Stromal cell of bone marrow (primary cell): ENCODE results near the gene GCSAM.

Experiments
- DNase-seq: peaks from one replicate; pipeline ENCODE4 v3.0.0-alpha.2; 2012; ENCODE audit warnings: low read depth

GCSAM gene

DNA sequence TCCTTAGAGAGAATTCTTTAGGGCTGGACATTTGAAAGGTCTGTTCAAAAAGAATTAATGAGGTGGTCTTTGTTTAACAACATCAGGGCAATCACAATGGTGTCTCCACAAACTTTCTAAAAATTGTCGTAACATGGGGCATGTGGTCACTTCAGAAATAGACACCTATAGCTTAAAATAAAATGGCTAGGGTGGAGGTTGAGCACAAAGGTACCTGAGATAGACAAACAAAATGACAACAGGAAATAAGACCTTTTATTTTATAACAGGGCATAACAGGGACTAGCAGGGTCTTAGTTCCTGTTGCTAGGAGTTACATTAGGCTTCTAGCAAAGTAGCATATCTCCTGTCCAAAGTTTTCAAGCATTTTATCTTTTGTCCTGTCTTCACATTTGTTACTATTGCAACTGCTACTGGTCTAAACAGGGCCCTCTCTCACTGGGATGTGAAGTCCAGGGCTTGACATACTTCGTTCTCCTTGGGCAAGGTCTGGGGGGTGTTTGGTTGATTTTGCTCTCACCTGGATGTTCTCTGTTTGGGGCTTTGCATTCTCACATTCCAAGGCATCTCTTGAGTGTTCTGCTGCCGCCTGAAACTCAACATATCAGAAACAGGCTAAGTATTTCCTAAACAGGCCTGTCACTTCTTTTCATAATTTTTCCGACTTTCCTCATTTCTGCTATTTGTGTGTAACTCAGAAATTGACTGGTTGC lies 3.0 kb downstream of the GCSAM start:
- no peak for DNase-seq

GRCh38 chr3:112128843-112129727 lies 4.0 kb downstream of the GCSAM start:
- no peak for DNase-seq

DNA sequence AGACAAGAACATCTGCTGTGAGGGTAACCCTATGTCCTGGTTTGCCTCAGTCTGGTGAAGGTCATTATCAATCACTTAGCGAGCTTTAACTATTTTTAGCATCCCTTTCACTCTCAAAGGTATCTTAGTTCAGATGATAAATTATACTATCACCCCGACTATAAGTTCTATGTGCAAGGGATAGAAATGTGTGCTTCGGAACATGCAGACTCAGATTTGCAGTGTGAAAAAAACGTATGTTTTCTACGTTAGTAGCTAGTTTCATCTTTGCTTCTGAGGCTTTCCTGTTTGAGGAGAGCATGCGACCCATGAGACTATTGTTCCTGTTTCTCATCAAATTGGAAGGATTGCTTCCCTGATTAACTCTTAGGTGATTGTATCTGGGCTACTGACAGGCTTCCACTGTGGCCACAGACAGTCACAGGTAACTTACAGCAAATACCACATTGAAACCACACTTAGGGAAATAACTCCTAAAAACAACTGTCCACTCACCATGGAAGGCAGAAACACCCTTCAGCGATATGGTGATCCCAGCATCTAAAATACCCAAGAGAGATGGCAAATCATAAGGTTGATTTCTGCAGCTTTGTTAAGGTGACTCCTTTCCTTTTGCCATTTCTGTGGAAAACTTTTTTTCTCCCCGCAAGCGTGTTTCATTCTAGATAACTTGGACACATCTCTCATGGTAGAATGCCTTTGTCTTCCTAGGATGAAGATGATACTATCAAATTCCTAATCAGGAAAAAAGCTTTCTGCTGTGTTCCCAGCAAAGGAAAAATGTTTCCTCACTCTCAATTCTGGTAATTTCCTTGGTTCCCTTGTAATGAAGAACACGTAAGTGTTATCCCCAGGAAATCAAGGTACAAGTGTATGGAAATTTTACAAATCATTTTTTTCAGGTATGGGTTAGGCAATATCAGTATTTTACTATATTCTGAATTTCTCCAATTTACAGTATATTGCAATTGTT lies 5.2 kb downstream of the GCSAM start:
- DNase-seq = no peak

- DNase-seq = no peak
Measured at GRCh38 chr3:112126511-112126911, 6.5 kb downstream of the GCSAM start.

GRCh38 chr3:112124907-112125607 lies 8.0 kb downstream of the GCSAM start:
- DNase-seq = no peak

- DNase-seq = no peak
Measured at GRCh38 chr3:112123548-112123947, 9.5 kb downstream of the GCSAM start.

DNA sequence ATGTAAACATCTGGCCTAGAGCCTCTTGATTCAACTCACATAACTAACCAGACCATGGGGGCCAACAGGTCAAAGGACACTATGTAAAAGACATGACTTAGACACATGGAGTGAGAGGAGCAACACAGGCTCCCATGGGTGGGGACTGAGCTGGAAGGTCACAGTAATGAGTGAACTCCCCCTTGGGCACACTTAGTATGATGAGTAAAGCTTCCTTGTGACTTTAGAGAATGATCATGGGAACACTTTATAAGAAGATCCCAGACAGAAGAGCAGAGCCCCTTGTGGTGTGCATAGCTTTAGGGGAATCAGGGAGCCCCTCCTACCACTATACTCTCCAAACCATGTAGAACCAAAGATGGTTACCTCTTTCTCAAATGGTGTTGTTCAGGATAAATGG lies 10.2 kb downstream of the GCSAM start:
- DNase-seq = no peak

DNA sequence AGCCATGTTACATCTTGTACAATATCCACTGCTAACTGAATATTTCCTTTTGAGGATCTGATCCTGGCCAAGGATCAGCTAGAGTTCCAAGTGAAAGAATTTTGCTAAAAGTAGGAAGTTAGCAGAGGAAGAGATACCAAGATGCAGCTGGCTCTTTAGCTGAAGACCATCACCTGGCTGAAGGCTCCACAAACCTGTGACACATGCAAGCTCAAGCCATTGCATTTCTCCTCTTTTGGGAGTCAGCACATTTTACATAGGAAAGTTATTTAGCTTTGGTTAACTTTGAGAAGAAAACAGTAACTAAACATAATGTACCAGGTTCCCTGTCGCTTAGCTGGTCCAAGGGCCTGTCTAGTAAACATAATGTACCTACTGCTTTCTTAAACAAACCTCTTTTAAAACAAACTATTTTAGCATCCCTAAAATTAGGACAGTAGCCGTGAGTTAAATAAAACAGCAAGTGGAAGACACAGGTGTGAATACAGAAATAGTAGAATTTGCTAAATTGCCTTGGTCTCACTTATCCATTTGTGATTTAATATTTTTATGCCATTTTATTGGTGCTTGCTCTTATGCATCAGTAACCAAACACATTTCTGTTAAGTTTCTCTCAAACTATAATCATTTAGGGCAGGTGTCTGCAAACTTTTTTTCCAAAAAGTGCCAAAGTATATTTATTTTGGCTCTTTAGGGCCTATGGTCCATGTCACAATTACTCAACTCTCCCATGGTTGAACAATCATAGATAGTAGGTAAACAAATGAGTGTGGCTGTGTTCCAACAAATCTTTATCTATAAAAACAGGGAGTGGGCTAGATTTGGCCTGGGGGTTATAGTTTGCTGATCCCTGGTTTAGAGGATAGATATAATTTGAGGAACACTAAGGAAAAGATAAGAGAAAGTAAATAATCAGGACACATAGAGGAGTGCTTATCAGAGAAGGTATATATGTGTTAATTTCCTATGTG lies 11.2 kb downstream of the GCSAM start:
- DNase-seq = no peak

DNA sequence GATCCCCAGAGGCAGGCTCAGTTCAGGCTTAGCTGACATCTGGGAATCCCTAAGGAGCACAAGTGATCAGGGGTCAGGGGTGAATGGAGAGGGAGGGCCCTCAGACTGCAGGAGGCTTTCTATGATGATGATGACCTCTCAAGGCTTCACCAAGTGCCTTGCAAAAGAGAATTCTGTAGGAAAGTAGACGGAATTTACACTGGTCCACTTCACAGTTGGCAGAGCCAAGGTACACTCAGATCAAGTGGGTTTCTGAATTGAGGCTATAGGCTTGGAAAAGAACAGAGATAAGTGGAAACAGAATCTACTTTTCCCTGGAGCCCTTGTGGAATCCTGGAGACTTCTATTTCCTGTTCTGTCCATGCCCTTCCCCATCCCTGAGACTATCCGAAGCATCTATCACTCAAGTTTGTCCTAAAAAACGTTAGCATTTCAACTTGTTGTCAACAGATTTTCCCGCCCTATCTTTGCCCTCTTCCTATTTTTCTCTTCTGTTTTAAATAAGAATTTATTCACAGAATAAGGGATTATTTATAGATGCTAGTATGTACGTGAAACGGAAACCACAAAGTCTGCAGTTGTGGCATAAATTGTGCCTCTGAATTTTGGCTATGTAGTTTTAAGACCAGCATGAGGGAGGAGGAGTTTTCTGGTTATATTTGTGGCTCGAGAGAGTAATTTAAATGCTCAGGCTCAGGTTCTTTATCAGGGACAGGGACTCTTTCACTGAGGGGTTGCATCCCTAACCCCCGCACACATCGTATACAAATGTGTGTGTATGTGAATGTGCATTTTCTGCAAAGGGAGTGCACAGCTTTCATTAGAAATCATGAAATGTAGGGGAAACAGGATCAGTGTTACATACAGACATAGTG lies 12.8 kb downstream of the GCSAM start:
- DNase-seq = no peak

GRCh38 chr3:112117841-112118571 lies 15.0 kb downstream of the GCSAM start:
- no peak for DNase-seq

GRCh38 chr3:112117415-112117814 lies 15.6 kb downstream of the GCSAM start:
- DNase-seq = no peak

DNA sequence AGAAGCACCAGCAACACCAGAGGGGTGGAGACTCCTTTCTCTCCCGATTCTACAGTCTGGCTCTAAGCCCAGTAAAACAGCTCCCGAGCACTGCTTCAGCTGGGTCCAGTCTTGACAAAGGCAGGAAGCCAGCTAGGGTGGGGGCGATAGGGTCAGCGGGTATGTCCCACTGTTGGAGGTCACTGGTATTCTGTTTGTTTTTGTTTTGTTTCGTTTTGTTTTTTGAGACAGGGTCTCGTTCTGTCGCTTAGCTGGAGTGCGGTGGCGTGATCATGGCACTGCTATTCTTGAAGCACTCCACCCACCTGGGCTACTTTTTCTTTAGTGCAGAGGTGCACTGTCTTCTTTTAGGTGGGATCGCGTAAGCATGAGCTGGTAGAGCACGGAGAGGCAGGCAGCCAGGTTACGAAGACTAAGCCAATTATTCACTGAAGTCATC lies 16.3 kb downstream of the GCSAM start:
- no peak for DNase-seq

- no peak for DNase-seq
Measured at GRCh38 chr3:112115806-112116383, 17.2 kb downstream of the GCSAM start.

DNA sequence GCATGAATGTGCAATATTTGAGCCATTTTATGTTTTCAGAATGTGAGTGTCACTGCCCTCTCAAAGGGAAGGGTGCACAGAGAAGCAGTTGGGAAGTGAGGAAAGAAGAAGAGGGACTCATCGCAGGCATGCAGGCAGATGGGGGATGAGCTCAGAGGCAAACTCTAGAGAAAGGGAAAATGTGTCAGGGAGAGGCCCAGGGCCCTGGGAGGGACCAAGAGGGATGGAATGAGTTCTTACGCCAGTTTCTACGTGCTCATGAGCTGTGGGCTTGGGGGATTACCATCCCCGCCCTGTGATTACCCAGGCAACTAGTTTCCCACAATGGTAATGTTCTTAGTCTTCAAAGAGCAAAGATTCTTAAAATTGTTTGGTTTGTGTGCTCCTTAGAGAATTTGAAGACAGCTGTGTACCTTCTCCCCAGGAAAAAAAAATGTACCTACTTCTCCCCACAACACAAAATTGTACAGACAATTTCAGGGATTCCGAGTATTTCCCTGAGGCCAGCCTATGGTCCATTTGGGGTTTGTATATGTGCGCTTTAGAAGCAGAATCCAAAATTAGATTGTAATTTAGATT lies 17.8 kb downstream of the GCSAM start:
- DNase-seq = no peak

DNA sequence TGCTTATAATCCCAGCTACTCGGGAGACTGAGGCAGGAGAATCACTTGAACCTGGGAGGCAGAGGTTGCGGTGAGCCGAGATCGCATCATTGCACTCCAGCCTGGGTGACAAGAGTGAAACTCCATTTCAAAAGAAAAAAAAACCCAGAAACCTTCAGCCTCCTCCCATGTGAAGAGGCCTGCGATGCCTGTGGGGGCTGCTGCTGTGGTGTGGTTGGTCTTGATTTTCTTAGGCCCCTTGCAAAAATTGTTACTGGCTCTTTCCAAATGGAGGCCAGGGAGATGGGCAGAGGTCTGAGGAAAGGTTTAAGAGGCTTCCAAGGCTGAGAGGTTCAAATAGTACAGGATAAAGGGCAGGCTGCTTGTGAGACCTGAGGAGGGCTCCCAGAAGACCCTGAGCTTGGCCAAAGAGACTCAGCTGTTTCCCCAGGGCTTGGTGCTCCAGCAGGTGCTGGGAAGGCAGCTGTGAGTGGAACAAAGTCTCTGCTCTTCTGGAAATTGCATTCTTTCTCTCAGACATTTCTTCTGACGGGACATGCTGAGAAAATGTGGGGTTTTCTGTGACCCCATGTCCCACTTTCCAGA lies 18.4 kb downstream of the GCSAM start:
- no peak for DNase-seq

DNA sequence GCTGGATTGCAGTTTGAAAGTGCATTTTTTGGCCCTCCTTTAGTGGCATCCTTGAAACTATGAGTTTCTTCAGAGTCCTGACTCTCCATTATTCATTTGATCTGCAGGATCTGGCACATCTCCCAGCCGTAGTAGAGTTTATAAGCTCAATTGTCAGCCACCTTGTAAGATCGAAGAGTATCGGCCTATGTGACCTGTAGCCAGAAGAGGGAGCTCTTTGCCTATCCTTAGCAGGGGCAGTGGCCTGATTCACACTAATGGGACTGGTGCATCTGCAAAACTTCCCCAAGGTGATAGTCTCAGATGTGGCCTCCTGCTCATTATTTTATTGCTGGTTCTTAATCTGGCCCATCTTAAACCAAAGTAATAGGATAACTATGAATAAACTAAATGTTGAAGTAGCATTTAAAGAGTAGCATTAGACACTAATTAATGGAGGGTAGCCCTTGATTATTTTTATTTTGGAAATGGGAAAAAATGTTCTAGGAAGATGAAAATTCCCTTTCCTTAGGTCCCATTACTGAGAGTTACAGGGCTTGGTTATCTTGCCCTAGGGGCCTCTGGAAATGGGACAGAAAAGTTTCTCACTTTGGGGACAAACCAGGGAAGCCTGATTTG lies 21.2 kb downstream of the GCSAM start:
- DNase-seq = peak; percentile 39

DNA sequence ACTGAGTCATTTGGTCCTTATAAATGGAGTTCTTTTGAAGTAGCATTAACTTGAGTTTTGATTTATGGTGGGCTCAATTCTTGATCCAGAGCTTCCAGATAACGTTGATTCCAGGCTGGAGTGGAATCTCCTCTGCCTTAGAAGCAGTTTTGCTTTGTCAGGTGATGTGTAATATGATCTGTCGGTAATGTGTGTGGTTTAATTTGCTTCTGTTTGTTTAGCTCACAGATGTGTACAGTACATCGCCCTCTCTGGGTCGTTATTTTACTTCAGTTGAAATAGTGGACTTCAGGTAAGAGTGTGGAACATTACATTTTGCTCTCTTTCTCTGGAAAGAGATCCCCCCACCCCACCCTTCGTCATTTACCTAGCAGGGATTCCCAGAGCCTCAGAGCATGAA lies 23.7 kb downstream of the GCSAM start:
- DNase-seq = no peak
